PC-3 (cell line): ENCODE data around the gene PEPD.

Experiments
- CTCF ChIP-seq: fragments of 300-600 bp; sonication (generic); conservative IDR thresholded peaks from 2 replicates; pipeline ENCODE4 v1.5.1; 2017; ENCODE audit warnings: antibody characterized with exemption, low read depth, mild to moderate bottlenecking, low read length
- EZH2 ChIP-seq: fragments of 300-600 bp; sonication (generic); IDR thresholded peaks from one replicate; pipeline ENCODE4 v1.6.1; 2017; ENCODE audit warnings: antibody characterized with exemption, mild to moderate bottlenecking, low read length; ENCODE audit not compliant: unreplicated experiment
- EZH2phosphoT487 ChIP-seq: fragments of 300-600 bp; sonication (generic); IDR thresholded peaks from 2 replicates; pipeline ENCODE4 v1.6.1; 2018; ENCODE audit warnings: mild to moderate bottlenecking, antibody characterized with exemption, low read length, borderline replicate concordance

- no peak for TF ChIP-seq CTCF
- TF ChIP-seq EZH2: no peak
- no peak for TF ChIP-seq EZH2phosphoT487
Observed at GRCh38 chr19:33554821-33555220, 33.2 kb upstream of the PEPD start.
